ENCODE measurements around the gene PHACTR1.

PHACTR1 gene

GRCh38 chr6:13079096-13079723 lies 362.6 kb downstream of the PHACTR1 start:
- no peak for DNase-seq

GRCh38 chr6:13080462-13081188 lies 364.1 kb downstream of the PHACTR1 start:
- no peak for DNase-seq

- DNase-seq: no peak
These were observed 364.6 kb downstream of the PHACTR1 start for GRCh38 chr6:13081189-13081563.

- no peak for DNase-seq
These were observed 372.9 kb downstream of the PHACTR1 start for GRCh38 chr6:13089296-13089994.

GRCh38 chr6:13091192-13091591 lies 374.6 kb downstream of the PHACTR1 start:
- no peak for DNase-seq

- DNase-seq: no peak
These were observed 378.3 kb downstream of the PHACTR1 start for GRCh38 chr6:13094781-13095425.

GRCh38 chr6:13096084-13096483 lies 379.5 kb downstream of the PHACTR1 start:
- DNase-seq: no peak

- no peak for DNase-seq
These were observed 380.9 kb downstream of the PHACTR1 start for GRCh38 chr6:13097454-13097853.

GRCh38 chr6:13098006-13098405 lies 381.4 kb downstream of the PHACTR1 start:
- no peak for DNase-seq

- DNase-seq: no peak
These were observed 382.4 kb downstream of the PHACTR1 start for GRCh38 chr6:13098793-13099570.

- no peak for DNase-seq
These were observed 383.2 kb downstream of the PHACTR1 start for GRCh38 chr6:13099771-13100170.

GRCh38 chr6:13101409-13101808 lies 384.8 kb downstream of the PHACTR1 start:
- DNase-seq: no peak

- DNase-seq: no peak
These were observed 385.4 kb downstream of the PHACTR1 start for GRCh38 chr6:13101985-13102384.

GRCh38 chr6:13103169-13103568 lies 386.6 kb downstream of the PHACTR1 start:
- no peak for DNase-seq

- DNase-seq: no peak
These were observed 388.6 kb downstream of the PHACTR1 start for GRCh38 chr6:13105139-13105538.

- DNase-seq: no peak
These were observed 396.4 kb downstream of the PHACTR1 start for GRCh38 chr6:13112921-13113320.

GRCh38 chr6:13113376-13113775 lies 396.8 kb downstream of the PHACTR1 start:
- no peak for DNase-seq

GRCh38 chr6:13113981-13114593 lies 397.5 kb downstream of the PHACTR1 start:
- DNase-seq: no peak

- no peak for DNase-seq
These were observed 399.6 kb downstream of the PHACTR1 start for GRCh38 chr6:13116155-13116554.

GRCh38 chr6:13117570-13117969 lies 401.0 kb downstream of the PHACTR1 start:
- no peak for DNase-seq

- no peak for DNase-seq
These were observed 403.0 kb downstream of the PHACTR1 start for GRCh38 chr6:13119549-13119948.

Measured in activated gamma-delta T cell (primary cell).